Limb (tissue), 2 donors: ENCODE measurements around the gene DERL3.
A peak's percentile ranks its signal among the peaks of the same experiment; 100 is the strongest.

Experiments
- DNase-seq, 2 donors: peaks; one replicate each; pipeline ENCODE4 v3.0.0-alpha.2; 2016; ENCODE audit errors: extremely low spot score in 2 of 2

The DERL3 gene

GRCh38 chr22:23803001-23803819, 35.6 kb downstream of the DERL3 start:
- DNase-seq = no peak

- DNase-seq = no peak
Measured at GRCh38 chr22:23801886-23802377, 36.9 kb downstream of the DERL3 start.

- no peak for DNase-seq
Measured at GRCh38 chr22:23801238-23801821, 37.5 kb downstream of the DERL3 start.

- DNase-seq = no peak
Measured at GRCh38 chr22:23800297-23801237, 38.2 kb downstream of the DERL3 start.

GRCh38 chr22:23796461-23796860, 42.3 kb downstream of the DERL3 start:
- peak; percentile 57 to 68 for DNase-seq

- no peak for DNase-seq
Measured at GRCh38 chr22:23793326-23793725, 45.5 kb downstream of the DERL3 start.

GRCh38 chr22:23791738-23792645, 46.8 kb downstream of the DERL3 start:
- peak in 1 of 2 donors; percentile 25 for DNase-seq

GRCh38 chr22:23790819-23791737, 47.7 kb downstream of the DERL3 start:
- DNase-seq = peak; percentile 58 to 69

- peak in 1 of 2 donors; percentile 25 for DNase-seq
Measured at GRCh38 chr22:23789638-23790037, 49.2 kb downstream of the DERL3 start.

- DNase-seq = no peak
Measured at GRCh38 chr22:23789121-23789520, 49.7 kb downstream of the DERL3 start.

- DNase-seq = no peak
Measured at GRCh38 chr22:23787910-23788309, 50.9 kb downstream of the DERL3 start.

- no peak for DNase-seq
Measured at GRCh38 chr22:23787600-23787896, 51.3 kb downstream of the DERL3 start.

- peak; percentile 93 to 96 for DNase-seq
Measured at GRCh38 chr22:23786752-23787599, 51.8 kb downstream of the DERL3 start, which contains the start of gene SMARCB1. Gene SMARCB1, plus strand, starts transcription at chr22:23786966. Its CDS starts 204 bp downstream, at chr22:23787170.

GRCh38 chr22:23786261-23786710, 52.5 kb downstream of the DERL3 start:
- no peak for DNase-seq
